K562 (cell line): ENCODE measurements around the gene SCAMP5. TPM values are rescaled to one million over a fixed set of nuclear protein-coding genes. Genes with fewer than 3 reads are reported as not detected.

ENCODE experiments used
- BRF1 ChIP-seq: IDR thresholded peaks from 3 replicates; pipeline ENCODE4 v1.6.1; 2011; ENCODE audit warnings: borderline replicate concordance, mild to moderate bottlenecking; ENCODE audit not compliant: insufficient read length; ENCODE audit errors: extremely low read depth
- E2F6 ChIP-seq, 2 experiments: IDR thresholded peaks; 2 replicates each; pipeline ENCODE4 v1.6.1; 2011; ENCODE audit warnings: borderline replicate concordance in 1 of 2, control low read depth in 1 of 2, low read depth in 1 of 2, low read length in 1 of 2, mild to moderate bottlenecking in 1 of 2, mixed read lengths in 1 of 2, moderate library complexity in 1 of 2; ENCODE audit not compliant: insufficient read depth in 1 of 2, insufficient read length in 1 of 2, poor library complexity in 1 of 2, severe bottlenecking in 1 of 2; ENCODE audit errors: extremely low read depth in 1 of 2
- EP300 ChIP-seq: IDR thresholded peaks from 2 replicates; pipeline ENCODE4 v1.6.1; 2012; ENCODE audit warnings: low read length, improper control_type of control experiment
- ETS1 ChIP-seq: conservative IDR thresholded peaks from 2 replicates; pipeline ENCODE4 v1.6.1; 2011; ENCODE audit warnings: low read depth, mild to moderate bottlenecking, low read length; ENCODE audit not compliant: control insufficient read depth
- FOXA3 ChIP-seq, 2 experiments: fragments of 450-650 bp in 1 of 2; sonication (generic) in 1 of 2; formaldehyde crosslinking; IDR thresholded peaks in 1 of 2; conservative IDR thresholded peaks in 1 of 2; 2 replicates each; pipeline versions ENCODE4 v1.4.0 to v1.8.0; 2020 to 2022; ENCODE audit warnings: mild to moderate bottlenecking in 2 of 2, missing genetic modification reagents in 1 of 2
- GTF2B ChIP-seq: IDR thresholded peaks from 2 replicates; pipeline ENCODE4 v1.6.1; 2011; ENCODE audit not compliant: insufficient read length; ENCODE audit errors: extremely low read depth
- HDAC1 ChIP-seq, 2 experiments: fragments of 450-650 bp; IDR thresholded peaks; 2 replicates each; pipeline ENCODE4 v1.6.1; 2016 to 2017; ENCODE audit warnings: inconsistent platforms in 1 of 2, mild to moderate bottlenecking in 1 of 2, moderate library complexity in 1 of 2
- ID3 ChIP-seq, 2 experiments: fragments of 250-450 bp in 1 of 2; fragments of 450-650 bp in 1 of 2; sonication (Bioruptor Pico) in 1 of 2; IDR thresholded peaks; 2 replicates each; pipeline versions ENCODE4 v1.6.1 to v1.8.0; 2016 to 2021; ENCODE audit warnings: mild to moderate bottlenecking in 2 of 2, moderate library complexity in 2 of 2, missing compliant biosample characterization in 1 of 2, missing genetic modification characterization in 1 of 2
- PHTF2 ChIP-seq: fragments of 250-450 bp; sonication (Bioruptor Pico); IDR thresholded peaks from 2 replicates; pipeline ENCODE4 v1.5.0; 2021; ENCODE audit warnings: mild to moderate bottlenecking
- RCOR1 ChIP-seq, 2 experiments: IDR thresholded peaks; 2 replicates each; pipeline ENCODE4 v1.6.1; 2012; ENCODE audit warnings: low read depth in 2 of 2, low read length in 2 of 2, borderline replicate concordance in 1 of 2, improper control_type of control experiment in 1 of 2
- TARDBP ChIP-seq: fragments of 450-650 bp; IDR thresholded peaks from 2 replicates; pipeline ENCODE4 v1.6.1; 2016
- YBX1 ChIP-seq: fragments of 450-650 bp; IDR thresholded peaks from 2 replicates; pipeline ENCODE4 v1.7.1; 2016; ENCODE audit warnings: mild to moderate bottlenecking
- ZNF398 ChIP-seq: fragments of 250-450 bp; sonication (Bioruptor Pico); IDR thresholded peaks from 2 replicates; pipeline ENCODE4 v1.8.0; 2021; ENCODE audit warnings: moderate library complexity, mild to moderate bottlenecking, inconsistent platforms
- ZNF518B ChIP-seq: fragments of 250-450 bp; sonication (Bioruptor Pico); IDR thresholded peaks from 2 replicates; pipeline ENCODE4 v1.5.0; 2021; ENCODE audit warnings: mild to moderate bottlenecking, moderate library complexity
- ZNF830 ChIP-seq: fragments of 250-450 bp; sonication (Bioruptor Pico); IDR thresholded peaks from 2 replicates; pipeline ENCODE4 v1.5.0; 2021; ENCODE audit warnings: mild to moderate bottlenecking
- polyA plus RNA-seq, 8 experiments: library from polyadenylated mRNA; depleted of rRNA in 4 of 8; stranded (reverse) in 5 of 8; unstranded in 3 of 8; fragments of >200 nt; fragmentation: Nextera tagmentation in 2 of 8; fragmentation: Illumina TruSeq in 1 of 8; extraction: Ambion mirVana in 2 of 8; extraction: Trizol in 1 of 8; gene quantifications; 2 replicates each; pipeline versions ENCODE4 v1.2.1 to v1.2.3, GENCODE V29; 2011 to 2014; ENCODE audit warnings: inconsistent platforms in 1 of 8, missing spikeins in 1 of 8
- total RNA-seq, 7 experiments: library from RNA; depleted of rRNA in 6 of 7; stranded (reverse); fragments of >200 nt in 6 of 7; fragmentation: Illumina TruSeq in 2 of 7; extraction: Trizol in 2 of 7; gene quantifications; 2 replicates each; pipeline versions ENCODE4 v1.2.1 to v1.2.3, GENCODE V29; 2011 to 2021; ENCODE audit warnings: low replicate concordance in 1 of 7

The SCAMP5 gene
- total and polyA plus RNA-seq, 9 of the 15 experiments (the other 6 are each of a cell fraction or from before 2014, with no cell fraction given), result 0.09 to 0.29 (median 0.19) TPM; not detected in 5

- no peak for TF ChIP-seq ZNF398 (CRISPR knock-in tag)
- TF ChIP-seq FOXA3 (CRISPR knock-in tag; conservative IDR thresholded peaks at IDR 0.05 in 1 of 2, IDR thresholded peaks at IDR 0.05 in 1 of 2), result peak in 1 of 2 experiments; percentile 94; a peak in 2 of 4 replicates
- no peak for TF ChIP-seq BRF1
- TF ChIP-seq PHTF2 (CRISPR knock-in tag), result no peak
- peak; percentile 49; the same call in 1 of the 2 replicates for TF ChIP-seq TARDBP
- TF ChIP-seq HDAC1 (IDR thresholded peaks at IDR 0.05), result peak in 1 of 2 experiments; percentile 74; a peak in 2 of 4 replicates
- TF ChIP-seq ZNF518B, result no peak
- TF ChIP-seq ETS1, result peak; percentile 55
- TF ChIP-seq ZNF830 (CRISPR knock-in tag), result no peak
- TF ChIP-seq E2F6 (IDR thresholded peaks at IDR 0.05; ENCODE audit: borderline replicate concordance in 1 of 2, extremely low read depth in 1 of 2, insufficient read depth in 1 of 2, insufficient read length in 1 of 2, low read depth in 1 of 2, low read length in 1 of 2, poor library complexity in 1 of 2, severe bottlenecking in 1 of 2), result peak; percentile 99 to 100
- peak in 1 of 2 experiments; percentile 46; a peak in 1 of 4 replicates for TF ChIP-seq RCOR1 (IDR thresholded peaks at IDR 0.05; ENCODE audit: borderline replicate concordance in 1 of 2, low read depth in 2 of 2, low read length in 2 of 2)
- no peak for TF ChIP-seq GTF2B
- no peak for TF ChIP-seq YBX1
- no peak for TF ChIP-seq ID3 (CRISPR knock-in tag; IDR thresholded peaks at IDR 0.05)
- peak; percentile 93 for TF ChIP-seq ID3 (tag; IDR thresholded peaks at IDR 0.05)
- TF ChIP-seq EP300, result no peak
These were observed 39.3 kb upstream of the SCAMP5 start (continued) for GRCh38 chr15:74955796-74956647.
